ENCODE measurements around the gene DAGLA.

Gene DAGLA

GRCh38 chr11:61780581-61781162, 100.5 kb downstream of the DAGLA start:
- Histone ChIP-seq H3K9ac (no peak overlapping the region), H3K36me3 (peaks cover 8 to 34% (median 17%) of the 10 kb centered on the region in 11 experiments; a peak in 21 of 22 replicates), H4K20me1 (peaks cover 0 to 52% (median 15%) of the 10 kb centered on the region in 11 experiments; a peak in 15 of 22 replicates), H3K4me1 (peaks cover 14 to 39% (median 28%) of the 10 kb centered on the region in 10 experiments; a peak in 19 of 20 replicates), H3K27me3 (no peaks in the 10 kb centered on the region), H3K4me2 (no peak overlapping the region; a peak in 1 of 22 replicates), H3K27ac (peak overlapping the region in 1 of 11 experiments; percentile 11; a peak in 1 of 22 replicates), H3K9me3 (replicated peaks in 1 of 11) (no peaks in the 10 kb centered on the region), H3K4me3 (no peak overlapping the region)
- no peak for TF ChIP-seq Cebpa-rat (IDR thresholded peaks at IDR 0.05)

- H3K4me3 ChIP-seq: no peak overlapping the region
- no peak for TF ChIP-seq Cebpa-rat (IDR thresholded peaks at IDR 0.05)
- peaks cover 5 to 58% (median 24%) of the 10 kb centered on the region in 11 experiments; a peak in 16 of 22 replicates for H4K20me1 ChIP-seq
- H3K4me2 ChIP-seq: no peak overlapping the region
- H3K9ac ChIP-seq: no peak overlapping the region
- H3K27me3 ChIP-seq: no peaks in the 10 kb centered on the region
- no peak overlapping the region for H3K27ac ChIP-seq
- no peaks in the 10 kb centered on the region for H3K9me3 ChIP-seq (replicated peaks in 1 of 11)
- peaks cover 21 to 34% (median 28%) of the 10 kb centered on the region in 10 experiments; a peak in 19 of 20 replicates for H3K4me1 ChIP-seq
- H3K36me3 ChIP-seq: peaks cover 17 to 43% (median 26%) of the 10 kb centered on the region in 11 experiments
These were observed 101.4 kb downstream of the DAGLA start for GRCh38 chr11:61781585-61781984.

GRCh38 chr11:61782299-61782698, 102.1 kb downstream of the DAGLA start:
- Histone ChIP-seq H3K36me3 (peaks cover 24 to 50% (median 33%) of the 10 kb centered on the region in 11 experiments), H3K4me2 (no peak overlapping the region)
- no peak for TF ChIP-seq Cebpa-rat (IDR thresholded peaks at IDR 0.05)

GRCh38 chr11:61782841-61783240, 102.7 kb downstream of the DAGLA start:
- Histone ChIP-seq H3K9ac (peak overlapping the region in 1 of 11 experiments; percentile 30; a peak in 1 of 22 replicates), H3K4me2 (no peak overlapping the region), H3K4me1 (peaks cover 13 to 34% (median 27%) of the 10 kb centered on the region in 10 experiments; a peak in 19 of 20 replicates), H3K36me3 (peaks cover 29 to 56% (median 38%) of the 10 kb centered on the region in 11 experiments), H3K4me3 (no peak overlapping the region), H3K9me3 (replicated peaks in 1 of 11) (no peaks in the 10 kb centered on the region), H4K20me1 (peaks cover 6 to 65% (median 37%) of the 10 kb centered on the region in 11 experiments; a peak in 17 of 22 replicates), H3K27ac (no peak overlapping the region), H3K27me3 (no peaks in the 10 kb centered on the region)
- no peak for TF ChIP-seq Cebpa-rat (IDR thresholded peaks at IDR 0.05)

More at GRCh38 chr11:61782299-61782698, 102.1 kb downstream of the DAGLA start:
- Histone ChIP-seq H3K9ac (peak overlapping the region in 1 of 11 experiments; percentile 30; a peak in 1 of 22 replicates), H3K4me1 (peaks cover 18 to 34% (median 27%) of the 10 kb centered on the region in 10 experiments; a peak in 19 of 20 replicates), H3K27ac (no peak overlapping the region), H3K4me3 (no peak overlapping the region), H3K27me3 (no peaks in the 10 kb centered on the region), H4K20me1 (peaks cover 6 to 60% (median 31%) of the 10 kb centered on the region in 11 experiments; a peak in 17 of 22 replicates), H3K9me3 (replicated peaks in 1 of 11) (no peaks in the 10 kb centered on the region)

GRCh38 chr11:61783717-61784505, 103.7 kb downstream of the DAGLA start:
- TF ChIP-seq Cebpa-rat (IDR thresholded peaks at IDR 0.05): no peak

GRCh38 chr11:61784506-61784805, 104.3 kb downstream of the DAGLA start:
- Histone ChIP-seq H3K27me3 (no peaks in the 10 kb centered on the region), H3K4me2 (0 out of 22 replicates have a peak overlapping the region, but pooled peaks of 1 of the 11 experiments have one; percentile 21), H3K9me3 (replicated peaks in 1 of 11) (no peaks in the 10 kb centered on the region), H3K36me3 (peaks cover 46 to 72% (median 55%) of the 10 kb centered on the region in 11 experiments), H3K9ac (0 out of 22 replicates have a peak overlapping the region, but pooled peaks of 1 of the 11 experiments have one; percentile 19), H4K20me1 (peaks cover 6 to 70% (median 45%) of the 10 kb centered on the region in 11 experiments; a peak in 17 of 22 replicates), H3K4me3 (no peak overlapping the region), H3K4me1 (peaks cover 22 to 41% (median 27%) of the 10 kb centered on the region in 10 experiments; a peak in 19 of 20 replicates), H3K27ac (no peak overlapping the region)
- TF ChIP-seq Cebpa-rat (IDR thresholded peaks at IDR 0.05): no peak

More at GRCh38 chr11:61783717-61784505, 103.7 kb downstream of the DAGLA start:
- no peaks in the 10 kb centered on the region for H3K9me3 ChIP-seq (replicated peaks in 1 of 11)
- peak overlapping the region in 2 of 11 experiments; percentile 9 to 19; a peak in 1 of 22 replicates for H3K9ac ChIP-seq
- H3K4me1 ChIP-seq: peaks cover 17 to 41% (median 28%) of the 10 kb centered on the region in 10 experiments; a peak in 19 of 20 replicates
- H4K20me1 ChIP-seq: peaks cover 6 to 74% (median 45%) of the 10 kb centered on the region in 11 experiments; a peak in 17 of 22 replicates
- peaks cover 40 to 66% (median 49%) of the 10 kb centered on the region in 11 experiments for H3K36me3 ChIP-seq
- peak overlapping the region in 2 of 11 experiments; percentile 21 to 22; a peak in 2 of 22 replicates for H3K4me2 ChIP-seq
- no peak overlapping the region for H3K4me3 ChIP-seq
- no peak overlapping the region for H3K27ac ChIP-seq
- H3K27me3 ChIP-seq: no peaks in the 10 kb centered on the region

GRCh38 chr11:61785837-61786402, 105.7 kb downstream of the DAGLA start:
- H3K4me3 ChIP-seq: no peak overlapping the region
- no peak for TF ChIP-seq Cebpa-rat (IDR thresholded peaks at IDR 0.05)

GRCh38 chr11:61787928-61788491, 107.8 kb downstream of the DAGLA start:
- Histone ChIP-seq H4K20me1 (peaks cover 6 to 66% (median 44%) of the 10 kb centered on the region in 11 experiments; a peak in 17 of 22 replicates), H3K27me3 (no peaks in the 10 kb centered on the region), H3K36me3 (peaks cover 60 to 80% (median 68%) of the 10 kb centered on the region in 11 experiments), H3K4me2 (peak overlapping the region in 7 of 11 experiments; percentile 31 to 69 (median 58); a peak in 8 of 22 replicates), H3K27ac (no peak overlapping the region), H3K9me3 (replicated peaks in 1 of 11) (no peaks in the 10 kb centered on the region), H3K4me1 (peaks cover 32 to 61% (median 40%) of the 10 kb centered on the region in 10 experiments), H3K9ac (peak overlapping the region in 6 of 11 experiments; percentile 9 to 39 (median 21); a peak in 4 of 22 replicates), H3K4me3 (no peak overlapping the region)
- no peak for TF ChIP-seq Cebpa-rat (IDR thresholded peaks at IDR 0.05)

More at GRCh38 chr11:61785837-61786402, 105.7 kb downstream of the DAGLA start:
- Histone ChIP-seq H3K4me2 (peak overlapping the region in 7 of 11 experiments; percentile 35 to 69 (median 58); a peak in 12 of 22 replicates), H3K9ac (peak overlapping the region in 7 of 11 experiments; percentile 6 to 62 (median 45); a peak in 9 of 22 replicates), H3K36me3 (peaks cover 60 to 83% (median 68%) of the 10 kb centered on the region in 11 experiments), H4K20me1 (peaks cover 6 to 66% (median 45%) of the 10 kb centered on the region in 11 experiments; a peak in 17 of 22 replicates), H3K27ac (peak overlapping the region in 5 of 11 experiments; percentile 5 to 38 (median 11); a peak in 5 of 22 replicates), H3K9me3 (replicated peaks in 1 of 11) (no peaks in the 10 kb centered on the region), H3K27me3 (no peaks in the 10 kb centered on the region), H3K4me1 (peaks cover 24 to 52% (median 32%) of the 10 kb centered on the region in 10 experiments; a peak in 19 of 20 replicates)

All from BLaER1 treated with 17β-estradiol and CSF1 and Interleukin-3, amounts not matched to agents 10 nM and 100 nM (cell line).